Muscle of back (tissue), 11 donors: ENCODE measurements around the gene CNTNAP5. TPM values are rescaled to one million over a fixed set of nuclear protein-coding genes. Genes with fewer than 3 reads are reported as not detected.

Experiments used
- DNase-seq, 3 donors: peaks; one replicate each; pipeline versions ENCODE4 v3.0.0 to v3.0.0-alpha.2; 2013
- polyA plus RNA-seq, 10 donors: library from polyadenylated mRNA; unstranded; fragments of 120-200 nt; gene quantifications; one replicate each; pipeline ENCODE4 v1.2.1, GENCODE V29; 2013; ENCODE audit not compliant: insufficient read length in 10 of 10

CNTNAP5 gene
- polyA plus RNA-seq, 10 donors, result 0.14 to 0.47 (median 0.19) TPM

DNA sequence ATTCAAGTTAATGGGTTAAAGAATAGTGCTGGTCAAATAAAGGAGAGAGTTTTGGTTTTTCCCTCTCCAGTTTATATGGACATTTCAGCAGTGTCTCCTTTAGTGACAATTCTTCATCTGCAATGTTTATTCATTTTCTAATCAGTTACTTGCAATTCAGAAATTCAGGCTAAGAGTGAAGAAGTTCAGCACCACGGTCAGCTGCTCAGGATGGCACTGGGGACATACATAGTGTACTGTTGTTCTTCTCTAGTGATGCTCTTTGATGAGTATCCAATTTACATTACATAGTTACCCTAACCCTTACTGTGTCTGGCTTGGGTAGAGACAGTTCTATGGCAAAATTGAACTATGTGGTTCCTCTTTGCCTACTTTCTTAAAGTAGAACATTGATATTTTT lies 412.7 kb downstream of the CNTNAP5 start:
- DNase-seq, result peak in 2 of 3 donors; percentile 5 to 32

DNA sequence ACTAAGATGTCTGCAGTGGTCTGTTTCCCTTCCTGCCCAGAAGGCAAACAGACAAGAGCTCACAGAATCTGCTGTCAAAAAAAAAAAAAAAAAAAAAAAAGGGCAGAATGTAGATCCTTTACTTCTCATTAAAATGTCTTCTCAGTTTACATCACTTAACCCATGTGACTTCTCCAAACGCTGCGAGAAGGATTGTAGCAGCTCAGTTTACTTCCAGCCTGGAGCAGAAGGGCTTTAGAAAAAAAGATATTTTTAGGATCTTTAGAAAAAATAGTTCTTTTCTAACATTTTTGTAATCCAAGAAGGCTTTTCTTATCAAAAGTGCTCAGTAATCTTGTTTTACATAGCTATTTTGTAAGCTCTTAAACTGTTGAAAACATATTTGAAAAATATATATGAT lies 425.4 kb downstream of the CNTNAP5 start:
- DNase-seq, result no peak

DNA sequence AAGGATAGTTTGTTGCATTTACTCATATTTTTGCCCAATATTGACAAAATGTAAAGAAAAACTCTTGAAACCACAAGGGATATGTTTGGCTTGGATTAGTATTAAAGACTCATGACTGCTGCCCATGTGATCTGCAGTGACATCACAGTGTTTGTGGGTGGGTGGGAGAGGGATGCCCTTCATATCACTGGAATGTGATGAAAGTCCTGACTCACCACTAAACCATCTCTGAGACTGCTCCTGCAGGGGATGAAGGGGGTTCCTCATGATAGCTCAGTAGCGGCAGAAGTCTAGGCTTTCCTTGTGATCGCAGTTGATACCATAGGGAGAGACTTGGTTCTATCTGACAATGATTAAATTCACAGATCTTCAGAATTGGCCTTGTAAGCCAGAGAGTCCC lies 451.2 kb downstream of the CNTNAP5 start:
- no peak for DNase-seq

DNA sequence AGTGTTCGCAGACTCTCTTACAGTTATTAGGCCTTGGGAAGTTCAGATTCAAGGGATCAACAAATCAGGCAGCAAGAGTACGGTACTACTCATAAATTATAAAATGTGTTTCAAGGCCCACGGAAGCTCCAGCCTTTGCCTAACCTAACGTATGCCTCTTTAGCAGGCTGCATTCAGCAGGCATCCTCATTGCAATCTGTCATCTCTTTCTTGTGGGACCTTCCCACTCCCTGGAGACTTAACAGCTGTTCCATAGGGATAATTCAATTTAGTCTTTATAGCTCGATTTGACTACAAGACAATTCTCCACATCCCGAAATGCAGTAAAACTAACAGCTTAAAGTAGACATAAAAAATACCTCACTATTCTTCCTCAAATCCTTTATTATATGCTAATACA lies 453.7 kb downstream of the CNTNAP5 start:
- no peak for DNase-seq

DNA sequence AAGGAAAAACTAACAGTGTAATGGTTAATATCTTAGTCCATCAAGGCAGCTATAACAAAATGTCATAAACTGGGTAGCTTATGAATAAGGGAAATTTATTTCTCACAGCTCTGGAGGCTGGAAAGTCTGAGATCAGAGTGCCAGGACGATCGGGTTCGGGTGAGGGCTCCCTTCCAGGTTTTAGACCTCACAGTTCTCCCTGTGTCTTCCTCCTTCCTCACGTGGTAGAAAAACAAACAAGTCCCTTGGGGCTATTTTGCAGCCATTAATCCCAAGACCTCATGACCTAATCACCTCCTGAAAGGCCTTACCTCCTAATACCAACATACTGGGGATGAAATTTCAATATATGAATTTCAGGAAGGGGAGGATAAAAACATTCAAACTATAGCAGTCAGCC lies 455.9 kb downstream of the CNTNAP5 start:
- DNase-seq, result no peak

DNA sequence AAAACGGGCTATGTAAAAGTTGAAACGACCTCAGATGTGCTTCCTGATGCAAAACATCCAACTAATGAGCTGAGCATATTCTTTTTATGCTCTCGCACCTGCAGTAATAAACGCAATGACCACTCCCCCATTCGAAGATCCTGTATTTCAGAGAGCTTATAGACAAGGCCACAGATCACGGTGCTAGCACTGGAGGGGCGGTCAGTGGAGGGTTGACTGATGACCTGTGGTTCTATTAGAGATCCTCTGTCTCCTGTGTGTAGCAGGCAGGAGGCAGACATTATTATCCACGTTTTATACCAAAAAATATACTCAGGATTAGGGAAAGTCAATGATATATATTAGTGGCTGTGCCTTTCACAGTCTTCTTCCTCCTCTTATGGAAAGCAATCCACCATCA lies 457.0 kb downstream of the CNTNAP5 start:
- DNase-seq, result no peak

DNA sequence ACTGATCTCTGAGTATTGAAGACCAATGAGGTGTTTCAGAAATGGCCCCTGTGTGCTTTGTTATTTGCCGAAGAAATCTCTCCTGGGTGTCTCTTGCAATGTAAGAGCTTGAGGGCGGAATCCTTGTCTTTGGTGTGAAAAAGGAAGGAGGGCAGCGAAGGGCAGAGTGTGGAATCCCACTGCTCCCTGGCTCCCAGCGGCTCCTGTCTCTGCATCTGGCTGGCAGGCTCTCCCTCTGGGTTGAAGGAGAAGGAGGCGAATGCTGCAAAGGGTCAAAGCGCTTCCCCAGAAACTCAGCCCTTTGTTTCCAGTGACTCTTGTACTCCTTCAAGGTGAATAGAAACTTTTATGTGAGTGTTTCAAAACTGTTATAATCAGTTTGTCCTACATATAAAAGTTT lies 457.5 kb downstream of the CNTNAP5 start:
- DNase-seq, result no peak

DNA sequence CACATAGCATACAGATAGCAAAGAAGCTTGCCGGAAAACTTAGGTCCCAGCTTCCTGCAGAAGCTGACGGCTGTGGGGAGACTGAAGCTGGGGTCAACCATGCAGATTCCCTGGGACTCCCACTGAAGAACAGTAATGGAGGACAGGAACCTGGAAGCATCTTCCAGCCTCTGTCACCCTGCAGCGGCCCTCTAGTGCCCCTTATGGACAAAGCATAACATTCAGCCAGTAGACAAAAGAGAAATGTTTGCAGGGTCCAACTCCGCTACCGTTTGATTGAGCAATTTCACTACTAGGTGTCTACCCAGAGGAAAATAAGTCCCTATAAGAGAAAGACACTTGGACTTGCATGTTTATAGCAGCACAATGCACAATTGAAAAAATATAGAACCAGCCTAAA lies 460.6 kb downstream of the CNTNAP5 start:
- no peak for DNase-seq

DNA sequence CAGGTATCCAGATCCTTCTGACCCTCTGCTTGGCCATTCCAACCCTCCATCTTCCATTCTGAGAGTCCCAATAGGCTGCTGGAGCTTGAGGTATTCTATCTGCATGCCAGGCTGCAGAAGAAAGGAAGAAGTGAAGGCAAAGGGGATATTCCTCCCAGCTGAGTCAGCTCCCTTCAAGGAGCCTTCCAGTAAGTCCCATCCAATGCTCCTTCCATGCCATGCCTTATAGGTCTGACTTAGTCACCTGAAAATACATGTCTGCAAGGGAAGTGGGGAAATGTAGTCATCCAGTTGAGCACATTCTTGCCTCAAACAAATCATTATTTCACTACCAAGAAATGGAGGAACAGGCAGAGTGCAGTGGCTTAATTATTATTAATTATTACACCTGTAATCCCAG lies 464.6 kb downstream of the CNTNAP5 start:
- DNase-seq, result no peak

DNA sequence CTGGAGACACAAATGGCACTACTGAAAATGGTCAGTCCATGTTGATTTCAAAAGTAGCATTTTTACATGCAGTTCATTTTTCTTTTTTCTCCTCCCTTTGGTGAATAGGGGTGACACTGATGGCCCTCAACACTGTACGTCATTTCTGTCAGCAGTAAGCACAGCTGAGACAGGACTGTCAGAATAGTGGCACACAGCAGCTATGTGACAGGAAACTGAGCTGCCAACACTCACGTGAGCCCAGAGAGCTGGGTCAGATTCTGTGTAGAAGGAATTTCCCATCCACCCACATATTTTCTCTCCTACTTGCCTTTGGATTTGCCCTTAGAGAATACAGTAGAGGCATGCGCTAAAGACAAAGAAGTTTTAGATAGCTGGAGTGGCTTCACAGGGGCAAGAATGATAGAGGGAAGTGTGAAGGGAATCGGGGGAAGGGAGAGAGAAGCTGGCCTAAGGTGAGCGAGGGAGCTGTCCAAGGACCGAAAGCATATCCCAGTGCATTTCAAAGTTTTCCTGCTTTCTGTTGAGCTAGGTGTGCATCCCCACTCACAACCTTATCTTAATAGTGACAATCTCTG lies 476.6 kb downstream of the CNTNAP5 start:
- DNase-seq, result no peak

DNA sequence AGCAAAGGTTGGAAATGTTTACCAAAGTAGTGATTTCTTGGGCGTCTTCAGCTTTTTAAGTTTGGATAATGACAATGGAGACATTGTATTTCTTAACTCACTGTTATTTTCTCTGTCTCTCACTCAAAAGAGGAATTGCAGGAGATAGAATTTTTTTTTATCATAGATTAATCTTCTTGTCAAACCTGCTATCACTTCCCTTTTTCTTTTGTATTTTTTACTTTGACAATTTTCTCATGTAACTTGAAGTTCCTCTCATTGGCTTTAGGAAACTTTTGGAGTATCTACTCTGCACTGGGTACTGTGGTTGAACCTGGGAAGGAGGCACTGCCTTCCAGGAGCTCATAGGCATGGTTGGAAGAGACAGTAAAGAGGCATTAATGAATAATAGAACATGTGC lies 489.1 kb downstream of the CNTNAP5 start:
- no peak for DNase-seq

DNA sequence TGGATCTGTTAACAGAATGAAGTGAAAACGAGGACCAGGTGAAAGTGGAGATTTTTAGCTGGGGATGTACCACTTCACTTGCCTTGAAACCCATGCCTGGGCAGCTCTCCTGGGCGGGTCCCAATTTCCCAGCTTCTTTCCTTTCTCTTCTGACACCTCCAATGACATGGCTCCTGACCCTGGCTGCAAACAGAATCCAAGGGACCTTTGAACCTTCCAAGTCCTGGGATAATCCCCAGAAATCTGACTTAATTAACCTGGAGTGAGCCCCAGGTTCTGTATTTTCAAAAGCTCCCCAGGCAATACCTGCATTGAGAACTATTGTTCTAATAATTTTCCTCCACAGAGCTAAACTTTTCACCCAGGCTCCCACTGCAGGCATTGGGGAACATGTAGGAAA lies 495.9 kb downstream of the CNTNAP5 start:
- no peak for DNase-seq

DNA sequence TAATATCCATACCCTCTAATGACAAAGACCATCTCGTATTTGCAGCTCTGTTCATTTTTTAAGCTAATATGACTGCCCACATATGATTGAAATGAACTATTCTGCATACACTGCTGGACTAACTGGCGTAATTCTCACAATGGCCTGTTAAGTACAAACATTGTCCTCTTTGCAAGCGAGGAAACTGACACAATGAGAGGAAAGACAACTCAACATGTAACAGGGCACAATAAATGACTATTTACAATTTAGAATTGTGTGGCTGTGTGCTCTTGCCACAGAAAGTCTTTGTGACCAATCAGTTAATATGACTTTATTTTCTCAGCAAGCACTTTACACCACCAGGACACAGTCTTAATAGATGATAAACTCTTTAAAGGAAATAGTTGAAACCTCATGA lies 498.0 kb downstream of the CNTNAP5 start:
- DNase-seq, result no peak

DNA sequence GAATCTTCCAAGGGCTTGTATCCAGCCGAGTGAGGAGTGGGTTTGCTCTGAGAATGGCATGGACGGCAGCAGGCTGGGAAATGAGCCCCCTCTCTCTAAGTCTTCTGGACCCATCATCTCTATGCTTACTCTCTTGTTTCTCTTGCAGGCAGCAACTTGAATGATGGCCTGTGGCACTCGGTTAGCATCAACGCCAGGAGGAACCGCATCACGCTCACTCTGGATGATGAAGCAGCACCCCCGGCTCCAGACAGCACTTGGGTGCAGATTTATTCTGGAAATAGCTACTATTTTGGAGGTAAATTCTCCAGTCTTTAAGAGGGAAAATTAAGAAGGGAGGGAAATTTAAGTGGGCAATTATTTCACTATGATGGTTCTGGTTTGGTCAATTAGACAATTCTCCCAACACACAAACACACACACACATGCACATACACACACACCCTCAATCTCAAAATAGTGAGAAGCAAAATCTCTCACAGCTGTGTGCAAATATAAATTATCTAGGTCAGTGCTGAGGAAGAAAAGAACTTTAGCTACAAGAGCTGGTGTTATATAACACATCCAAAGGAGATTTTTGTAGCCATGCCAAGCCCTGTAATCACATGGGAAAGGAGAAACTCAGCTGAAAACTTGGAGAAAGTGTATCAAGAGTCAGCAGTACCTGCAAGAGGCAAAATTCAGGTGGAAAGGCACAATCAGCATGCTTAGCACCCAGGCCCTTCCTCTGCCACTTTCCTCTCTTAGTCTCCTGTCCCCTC lies 499.2 kb downstream of the CNTNAP5 start:
- DNase-seq, result peak in 2 of 3 donors; percentile 23 to 56

DNA sequence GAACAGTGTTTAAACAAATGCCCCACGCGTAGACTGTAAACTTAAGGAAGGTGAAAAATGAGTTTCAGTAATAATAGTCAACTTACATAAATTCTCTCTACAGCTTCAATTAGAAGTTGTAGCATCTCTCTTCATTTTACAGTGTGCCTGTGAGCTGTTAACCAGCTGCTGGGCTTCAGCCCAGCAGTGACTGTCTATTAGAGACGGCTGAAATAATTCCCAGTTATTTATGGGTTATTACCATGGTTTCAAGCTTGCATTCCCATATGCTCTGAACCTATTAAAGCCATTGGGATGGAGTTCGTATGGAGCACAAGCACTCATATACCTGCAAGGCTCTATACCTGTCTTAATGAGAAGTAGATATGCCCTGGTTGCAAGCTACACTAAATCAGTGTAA lies 501.1 kb downstream of the CNTNAP5 start:
- DNase-seq, result peak in 2 of 3 donors; percentile 52 to 62

DNA sequence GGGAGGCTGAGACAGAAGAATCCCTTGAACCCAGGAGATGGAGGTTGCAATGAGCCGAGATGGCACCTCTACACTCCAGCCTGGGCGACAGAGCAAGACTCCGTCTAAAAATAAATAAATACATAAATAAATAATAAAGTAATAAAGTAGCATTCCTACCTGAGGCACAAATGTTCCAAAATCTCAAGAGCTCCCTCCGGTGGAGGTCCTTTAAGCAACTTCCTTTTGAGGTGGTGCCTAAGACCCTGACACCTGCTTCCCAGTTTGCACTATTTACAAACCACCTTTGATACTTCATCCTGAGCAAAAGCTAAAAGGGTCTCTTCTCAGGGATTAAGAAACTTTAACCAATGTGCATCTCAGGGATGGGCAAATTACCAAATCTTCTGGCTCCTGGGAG lies 505.1 kb downstream of the CNTNAP5 start:
- no peak for DNase-seq

DNA sequence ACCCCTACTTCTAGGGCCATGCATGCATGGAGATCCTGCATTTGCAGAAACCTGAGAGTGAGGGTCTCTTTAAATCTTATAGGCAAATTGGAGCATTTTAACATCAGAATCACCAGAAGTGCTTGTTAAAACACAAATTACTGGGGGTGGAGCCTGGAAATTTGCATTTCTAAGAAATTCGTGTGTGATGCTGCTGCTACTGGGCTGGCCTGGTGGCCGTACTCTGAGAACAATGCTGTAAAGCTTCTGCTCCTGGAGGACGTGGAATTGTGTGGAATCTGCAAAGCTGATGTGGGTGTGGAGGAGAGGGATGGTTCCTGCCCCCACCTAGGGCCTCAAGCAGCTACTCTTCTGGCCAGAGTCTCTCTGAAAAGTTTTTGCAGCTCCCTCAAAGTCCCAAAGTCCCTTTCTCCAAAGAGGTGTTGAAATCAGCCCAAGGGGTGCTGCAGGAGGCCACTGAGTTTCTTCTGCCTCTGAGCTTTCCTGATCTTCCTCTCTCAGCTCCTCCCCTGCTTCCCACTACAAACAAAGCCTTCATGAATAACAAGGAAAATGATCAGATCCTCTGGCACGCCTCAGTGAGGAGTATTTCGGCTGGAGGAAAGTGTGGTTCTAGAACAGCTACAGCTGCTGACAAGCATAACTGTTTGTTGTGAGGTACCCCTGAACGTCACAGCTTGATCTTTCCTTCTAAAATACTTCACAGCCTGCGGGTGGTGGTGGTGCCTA lies 508.3 kb downstream of the CNTNAP5 start:
- peak in 1 of 3 donors; percentile 30 for DNase-seq

DNA sequence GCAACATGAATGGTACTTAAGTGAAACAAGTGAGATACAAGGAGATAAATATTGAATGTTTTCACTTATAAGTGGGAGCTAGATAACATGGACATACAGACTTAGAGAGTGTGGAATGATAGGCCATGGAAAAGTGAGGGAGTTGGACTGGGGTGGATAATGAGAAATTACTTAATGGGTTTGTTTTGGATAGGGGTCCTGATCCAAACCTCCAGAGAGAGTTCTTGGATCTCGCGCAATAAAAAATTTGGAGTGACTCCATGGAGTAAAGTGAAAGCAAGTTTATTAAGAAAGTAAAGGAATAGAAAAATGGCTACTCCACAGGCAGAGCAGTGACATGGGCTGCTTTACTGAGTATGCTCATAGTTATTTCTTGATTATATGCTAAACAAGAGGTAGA lies 508.9 kb downstream of the CNTNAP5 start:
- peak in 1 of 3 donors; percentile 39 for DNase-seq

DNA sequence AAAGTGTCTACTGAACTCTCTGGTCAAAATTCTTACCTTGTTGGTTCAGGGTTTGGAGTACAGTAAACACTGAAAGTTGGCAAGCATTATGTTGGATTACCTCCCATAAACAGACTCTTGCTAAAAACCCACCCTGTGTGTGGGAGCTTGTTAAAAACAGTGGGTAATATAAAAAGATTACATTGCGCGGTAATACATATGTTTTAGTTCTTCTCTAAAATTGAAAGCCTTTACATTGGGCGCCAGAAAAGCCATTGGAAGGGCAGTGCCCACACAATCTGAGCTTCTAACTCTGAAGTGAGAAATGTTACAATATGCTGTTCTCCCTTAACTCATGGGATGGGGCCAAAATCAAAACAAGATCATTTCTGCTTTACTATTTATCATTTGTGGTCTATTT lies 510.7 kb downstream of the CNTNAP5 start:
- DNase-seq, result no peak

DNA sequence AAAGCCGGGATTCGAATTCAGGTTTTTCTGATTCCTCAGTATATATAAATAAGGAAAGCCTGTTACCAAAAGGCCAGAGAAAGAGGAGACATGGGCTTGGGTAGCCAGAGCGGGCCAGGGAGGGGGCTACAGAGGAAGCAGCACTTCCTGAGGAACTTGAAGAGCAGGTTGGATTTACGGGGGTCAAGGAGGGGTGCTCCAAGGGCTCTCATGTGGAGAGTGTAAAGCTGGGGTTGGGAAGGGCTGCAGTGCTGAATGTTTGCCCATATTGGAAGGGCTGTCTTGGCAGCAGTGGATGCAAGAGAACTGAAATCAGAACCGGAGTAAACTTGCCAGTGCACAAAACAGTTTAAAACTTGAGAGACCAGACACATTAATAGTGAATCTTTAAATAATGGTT lies 511.5 kb downstream of the CNTNAP5 start:
- no peak for DNase-seq

DNA sequence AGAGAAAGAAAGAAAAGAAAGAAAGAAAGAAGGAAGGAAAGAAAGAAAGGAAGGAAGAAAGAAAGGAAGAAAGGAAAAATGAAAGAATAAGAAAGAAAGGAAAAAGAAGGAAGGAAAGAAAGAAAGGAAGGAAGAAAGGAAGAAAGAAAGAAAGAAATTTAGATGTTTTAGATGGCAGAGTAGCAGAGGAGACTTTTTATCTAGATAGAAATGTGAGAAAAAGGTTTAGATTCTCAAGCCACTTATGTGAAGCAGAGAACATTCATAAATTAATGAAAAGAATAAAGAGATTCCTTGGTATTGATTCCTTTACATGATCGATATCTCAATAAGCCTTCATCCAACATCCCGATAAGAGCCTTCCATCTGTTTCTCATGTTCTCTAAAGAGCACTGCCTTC lies 513.5 kb downstream of the CNTNAP5 start:
- no peak for DNase-seq

DNA sequence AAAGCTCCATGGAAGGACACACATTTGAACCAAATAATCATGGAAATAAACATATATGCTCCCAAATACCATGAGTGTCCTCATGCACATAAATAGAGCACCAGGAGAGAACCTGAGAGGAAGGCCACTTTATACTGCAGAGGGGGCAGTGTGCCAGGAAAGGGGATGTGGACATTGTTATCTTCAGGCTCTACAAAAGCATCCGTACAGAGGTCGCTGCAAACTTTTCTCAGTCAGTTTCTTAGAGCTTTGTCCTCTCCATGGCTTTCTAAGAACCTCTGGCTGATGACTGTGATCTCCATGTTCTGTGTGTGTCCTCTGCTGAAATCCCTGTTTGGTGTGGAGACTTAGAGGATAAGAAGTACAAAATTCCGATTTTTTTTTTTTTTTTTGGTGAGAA lies 515.7 kb downstream of the CNTNAP5 start:
- DNase-seq, result no peak
